GM23338 (cell line): Measurements from ENCODE around the gene AKAP1. TPM values are rescaled to one million over a fixed set of nuclear protein-coding genes. Genes with fewer than 3 reads are reported as not detected.

Experiments
- polyA plus RNA-seq: library from polyadenylated mRNA; unstranded; fragments of >200 nt; fragmentation: Nextera tagmentation; extraction: Ambion mirVana; gene quantifications from 2 replicates; pipeline ENCODE4 v1.2.1, GENCODE V29; 2016
- total RNA-seq: library from RNA; depleted of rRNA; stranded (reverse); fragments of >200 nt; shearing (Covaris generic); gene quantifications from 2 replicates; pipeline ENCODE4 v1.2.3, GENCODE V29; 2014; rRNA removed

AKAP1 gene
- total and polyA plus RNA-seq, 2 experiments from 2014 or later, result 19.6 to 45.9 TPM

Other genes starting within 250 kb of the AKAP1 start
- gene TRIM25, start 171.2 kb upstream of the AKAP1 start, total RNA-seq, result 24.7 and 36.2 TPM in 2 replicates
- 19.6 and 20.7 TPM in 2 replicates for gene TRIM25, start 171.2 kb upstream of the AKAP1 start, polyA plus RNA-seq
- 18.5 and 23.7 TPM in 2 replicates for gene COIL, start 124.2 kb upstream of the AKAP1 start, total RNA-seq
- 32.0 and 32.2 TPM in 2 replicates for gene COIL, start 124.2 kb upstream of the AKAP1 start, polyA plus RNA-seq
- 52.1 and 55.0 TPM in 2 replicates for gene SCPEP1, start 107.1 kb upstream of the AKAP1 start, total RNA-seq
- gene SCPEP1, start 107.1 kb upstream of the AKAP1 start, polyA plus RNA-seq, result 46.6 and 52.6 TPM in 2 replicates
- 34.0 and 41.8 TPM in 2 replicates for gene MSI2, start 171.3 kb downstream of the AKAP1 start, total RNA-seq
- 18.9 and 19.1 TPM in 2 replicates for gene MSI2, start 171.3 kb downstream of the AKAP1 start, polyA plus RNA-seq